ENCODE results near the gene PSMA5.
A peak's percentile ranks its signal among the peaks of the same experiment; 100 is the strongest.

PSMA5 gene

GRCh38 chr1:109433322-109433721, 7.1 kb upstream of the PSMA5 start:
- no peaks in the 10 kb centered on the region for H3K36me3 ChIP-seq (ENCODE audit: low read depth)
- no peaks in the 10 kb centered on the region for H3K9me3 ChIP-seq (ENCODE audit: severe bottlenecking)
- H3K27me3 ChIP-seq (ENCODE audit: insufficient read depth, poor library complexity, severe bottlenecking): no peaks in the 10 kb centered on the region
- no peak overlapping the region for H3K4me3 ChIP-seq (ENCODE audit: severe bottlenecking)
- no peak for TF ChIP-seq CTCF (IDR thresholded peaks at IDR 0.05; ENCODE audit: poor library complexity, severe bottlenecking)
- H3K27ac ChIP-seq (ENCODE audit: poor library complexity, severe bottlenecking): no peak overlapping the region
- ATAC-seq (ENCODE audit: low read depth) (no peak), DNase-seq (ENCODE audit: low spot score) (no peak)
- H3K4me1 ChIP-seq (ENCODE audit: insufficient read depth, poor library complexity, severe bottlenecking): no peaks in the 10 kb centered on the region

DNA sequence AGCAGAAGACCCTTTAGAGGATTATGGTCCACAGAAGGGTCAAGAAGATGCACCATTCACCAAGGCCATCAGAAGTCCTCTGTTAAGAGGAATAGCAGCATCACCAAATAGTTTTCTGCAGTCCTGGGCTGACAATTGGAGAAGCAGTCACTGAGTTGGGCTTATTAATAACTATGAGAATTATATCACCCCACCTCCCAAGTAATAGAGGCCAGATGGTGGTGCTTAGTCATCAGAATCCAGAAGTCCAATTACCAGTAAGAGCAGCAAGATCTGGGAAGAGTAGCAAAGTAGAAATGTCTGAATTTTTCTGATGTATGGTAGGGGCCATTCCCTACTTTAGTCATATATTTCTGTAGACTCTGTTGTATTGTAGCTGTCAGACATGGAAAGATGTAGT, 6.1 kb upstream of the PSMA5 start:
- DNase-seq (ENCODE audit: low spot score): no peak
- Histone ChIP-seq H3K4me3 (ENCODE audit: severe bottlenecking) (no peak overlapping the region), H3K4me1 (ENCODE audit: insufficient read depth, poor library complexity, severe bottlenecking) (peaks cover 3% of the 10 kb centered on the region), H3K27ac (ENCODE audit: poor library complexity, severe bottlenecking) (no peak overlapping the region), H3K9me3 (ENCODE audit: severe bottlenecking) (no peaks in the 10 kb centered on the region), H3K36me3 (ENCODE audit: low read depth) (no peaks in the 10 kb centered on the region), H3K27me3 (ENCODE audit: insufficient read depth, poor library complexity, severe bottlenecking) (no peaks in the 10 kb centered on the region)
- no peak for TF ChIP-seq CTCF (IDR thresholded peaks at IDR 0.05; ENCODE audit: poor library complexity, severe bottlenecking)
- ATAC-seq (ENCODE audit: low read depth): no peak

DNA sequence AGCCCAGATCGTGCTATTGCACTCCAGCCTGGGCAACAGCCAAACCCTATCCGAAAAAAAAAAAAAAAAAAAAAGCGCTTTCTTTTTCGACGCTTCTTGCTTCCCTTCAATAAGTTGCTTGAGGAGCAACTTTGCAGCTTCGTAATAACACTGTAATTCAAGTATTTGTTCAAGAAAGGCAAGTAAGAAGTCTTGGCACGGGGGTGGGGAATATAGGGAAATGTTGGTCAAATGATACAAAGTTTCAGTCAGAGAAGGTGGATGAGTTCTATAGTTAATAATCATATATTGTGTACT, 871 bp upstream of the PSMA5 start:
- no peaks in the 10 kb centered on the region for H3K27me3 ChIP-seq (ENCODE audit: insufficient read depth, poor library complexity, severe bottlenecking)
- H3K4me1 ChIP-seq (ENCODE audit: insufficient read depth, poor library complexity, severe bottlenecking): peaks cover 22% of the 10 kb centered on the region
- H3K9me3 ChIP-seq (ENCODE audit: severe bottlenecking): no peaks in the 10 kb centered on the region
- H3K36me3 ChIP-seq (ENCODE audit: low read depth): peaks cover 18% of the 10 kb centered on the region
- DNase-seq (ENCODE audit: low spot score): no peak
- H3K4me3 ChIP-seq (ENCODE audit: severe bottlenecking): peak overlapping the region; percentile 87
- no peak for ATAC-seq (ENCODE audit: low read depth)
- TF ChIP-seq CTCF (IDR thresholded peaks at IDR 0.05; ENCODE audit: poor library complexity, severe bottlenecking): no peak
- H3K27ac ChIP-seq (ENCODE audit: poor library complexity, severe bottlenecking): peak overlapping the region; percentile 91

GRCh38 chr1:109425391-109426280, 612 bp downstream of the PSMA5 start:
- no peak for TF ChIP-seq CTCF (IDR thresholded peaks at IDR 0.05; ENCODE audit: poor library complexity, severe bottlenecking)
- ATAC-seq (ENCODE audit: low read depth) (peak; percentile 60), DNase-seq (ENCODE audit: low spot score) (peak; percentile 79)
- peaks cover 31% of the 10 kb centered on the region for H3K36me3 ChIP-seq (ENCODE audit: low read depth)
- H3K27ac ChIP-seq (ENCODE audit: poor library complexity, severe bottlenecking): peak overlapping the region; percentile 91
- peaks cover 22% of the 10 kb centered on the region for H3K4me1 ChIP-seq (ENCODE audit: insufficient read depth, poor library complexity, severe bottlenecking)
- no peaks in the 10 kb centered on the region for H3K27me3 ChIP-seq (ENCODE audit: insufficient read depth, poor library complexity, severe bottlenecking)
- H3K4me3 ChIP-seq (ENCODE audit: severe bottlenecking): peak overlapping the region; percentile 87
- no peaks in the 10 kb centered on the region for H3K9me3 ChIP-seq (ENCODE audit: severe bottlenecking)

DNA sequence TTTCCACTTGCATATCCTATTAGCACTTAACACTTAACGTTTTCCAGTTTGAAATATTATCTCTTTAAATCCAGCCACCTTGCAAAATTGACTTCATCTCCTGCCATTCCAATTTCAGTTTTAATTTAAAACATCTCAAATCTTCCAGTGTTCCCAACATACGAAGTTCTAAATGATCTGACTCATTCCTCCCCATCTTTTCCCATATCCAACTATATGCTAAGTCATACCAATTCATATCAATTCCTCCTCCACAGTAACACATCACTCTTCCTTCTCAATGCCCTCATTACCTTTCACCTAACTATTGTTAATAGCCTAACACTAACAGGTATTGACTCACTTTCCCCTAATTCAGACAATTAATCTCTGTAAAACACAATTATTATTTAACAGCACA, 2.8 kb downstream of the PSMA5 start:
- Histone ChIP-seq H3K4me3 (ENCODE audit: severe bottlenecking) (no peak overlapping the region), H3K9me3 (ENCODE audit: severe bottlenecking) (no peaks in the 10 kb centered on the region), H3K27ac (ENCODE audit: poor library complexity, severe bottlenecking) (no peak overlapping the region), H3K4me1 (ENCODE audit: insufficient read depth, poor library complexity, severe bottlenecking) (peaks cover 22% of the 10 kb centered on the region), H3K27me3 (ENCODE audit: insufficient read depth, poor library complexity, severe bottlenecking) (no peaks in the 10 kb centered on the region), H3K36me3 (ENCODE audit: low read depth) (peaks cover 49% of the 10 kb centered on the region)
- no peak for ATAC-seq (ENCODE audit: low read depth)
- DNase-seq (ENCODE audit: low spot score): no peak
- no peak for TF ChIP-seq CTCF (IDR thresholded peaks at IDR 0.05; ENCODE audit: poor library complexity, severe bottlenecking)

Measured in RWPE2 (cell line).